Measurements from ENCODE around the gene POLK. TPM values are rescaled to one million over a fixed set of nuclear protein-coding genes. Genes with fewer than 3 reads are reported as not detected.

The POLK gene
- total and polyA plus RNA-seq, 2 of the 8 experiments (the other 6 are each of a cell fraction or from before 2014, with no cell fraction given): 2.0 to 9.0 TPM

GRCh38 chr5:75545131-75545530 is 33.4 kb downstream of the POLK start (continued):
- TF ChIP-seq CHD7 (IDR thresholded peaks at IDR 0.05; ENCODE audit: insufficient replicate concordance, low read length): no peak
- no peak for TF ChIP-seq SIX5 (IDR thresholded peaks at IDR 0.05; ENCODE audit: low read depth, low read length)
- no peak for TF ChIP-seq TCF12 (IDR thresholded peaks at IDR 0.05; ENCODE audit: low read depth, low read length)
- no peak for TF ChIP-seq SUZ12 (IDR thresholded peaks at IDR 0.05; ENCODE audit: low read length)
- no peak for TF ChIP-seq POLR2AphosphoS5 (IDR thresholded peaks at IDR 0.05; ENCODE audit: low read depth, low read length)
- no peak for TF ChIP-seq ATF2 (IDR thresholded peaks at IDR 0.05; ENCODE audit: low read length)
- TF ChIP-seq YY1 (IDR thresholded peaks at IDR 0.05; ENCODE audit: low read depth, low read length): no peak
- TF ChIP-seq FOSL1 (IDR thresholded peaks at IDR 0.05; ENCODE audit: insufficient read depth, low read depth, low read length): no peak
- no peak for TF ChIP-seq POLR2A (IDR thresholded peaks at IDR 0.05; ENCODE audit: control extremely low read depth in 1 of 2, low read depth in 2 of 2, low read length in 2 of 2)
- TF ChIP-seq KDM4A (IDR thresholded peaks at IDR 0.05; ENCODE audit: low read depth, low read length, severe bottlenecking): no peak
- no peak for TF ChIP-seq JUND (IDR thresholded peaks at IDR 0.05; ENCODE audit: low read length)
- no peak for TF ChIP-seq CREB1 (IDR thresholded peaks at IDR 0.05)
